Pericardium fibroblast (primary cell): ENCODE data around the gene GGACT. TPM values are rescaled to one million over a fixed set of nuclear protein-coding genes. Genes with fewer than 3 reads are reported as not detected.

Source experiments
- total RNA-seq: library from RNA; depleted of rRNA; stranded (reverse); fragments of >200 nt; gene quantifications from 2 replicates; pipeline ENCODE4 v1.2.3, GENCODE V29; 2015

Gene GGACT
- 6.6 and 8.9 TPM in 2 replicates for total RNA-seq

DNA sequence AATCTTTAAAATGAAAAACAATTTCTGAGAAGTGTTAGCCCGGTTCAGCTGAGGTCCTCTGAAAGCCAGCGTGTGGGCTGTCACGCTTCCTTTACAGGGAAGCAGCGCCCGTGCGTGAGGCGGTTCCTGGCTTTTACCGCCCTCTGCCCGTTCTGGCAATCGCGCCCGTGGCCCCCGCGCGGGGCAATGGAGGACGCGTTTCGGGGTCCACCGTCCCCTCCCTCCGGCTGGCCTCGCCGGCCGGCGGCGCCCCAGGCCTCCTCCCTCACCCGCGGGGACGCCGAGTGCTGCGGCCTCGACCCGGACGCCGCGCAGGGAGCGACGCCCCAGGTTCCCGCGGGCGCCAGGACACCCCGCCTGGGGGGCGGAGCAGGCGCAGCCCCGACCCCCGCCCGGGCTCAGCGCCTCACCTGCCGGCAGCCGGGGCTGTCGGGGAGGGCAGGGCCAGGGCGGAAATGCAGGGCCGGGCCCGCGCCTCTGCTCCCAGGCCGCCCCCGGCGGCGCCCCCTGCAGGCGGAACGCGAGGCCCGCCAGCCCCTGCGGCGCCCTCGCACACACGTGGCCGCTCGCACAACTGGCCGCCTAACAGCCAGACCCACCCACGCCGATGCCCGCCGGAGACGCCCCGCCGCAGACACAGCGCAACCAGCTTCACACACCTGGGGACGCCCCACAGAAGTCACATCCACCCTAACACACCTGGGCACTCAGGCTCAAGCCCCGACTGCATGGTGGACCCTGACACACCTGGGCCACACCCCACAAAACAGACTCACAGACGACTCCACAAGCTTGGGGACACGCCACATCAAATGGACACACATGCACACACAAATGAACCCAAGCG, at the start of gene GGACT:
Gene GGACT, minus strand, starts transcription at position 459 of the 847 bp plus-strand sequence. CDS start 56,198 bp downstream, outside the sequence.

Other genes starting within 250 kb of the GGACT start
- gene TMTC4, start 86.0 kb upstream of the GGACT start, total RNA-seq: 12.1 and 14.9 TPM in 2 replicates